ENCODE data around the gene MME. TPM values are rescaled to one million over a fixed set of nuclear protein-coding genes. Genes with fewer than 3 reads are reported as not detected.

The MME gene
- total RNA-seq, 2 donors from 2014 or later = 30.2 to 31.9 TPM

GRCh38 chr3:155173771-155174170 lies 93.7 kb downstream of the MME start:
- Mint-ChIP-seq H3K4me1 (peaks cover under 1% of the 10 kb centered on the region), H3K9me3 (no peaks in the 10 kb centered on the region), H3K36me3 (ENCODE audit: low read depth) (peaks cover 40% of the 10 kb centered on the region), H3K27me3 (ENCODE audit: insufficient read depth) (no peaks in the 10 kb centered on the region), H3K4me3 (no peak overlapping the region), H3K27ac (no peak overlapping the region)
- no peak for TF ChIP-seq CTCF (conservative IDR thresholded peaks at IDR 0.05)
- H3K9me3 ChIP-seq (ENCODE audit: control insufficient read depth, low read length) = no peaks in the 10 kb centered on the region
- H3K36me3 ChIP-seq (ENCODE audit: control insufficient read depth, insufficient read depth, low read length) = peaks cover 39% of the 10 kb centered on the region
- peaks cover 2% of the 10 kb centered on the region for H3K4me1 ChIP-seq (ENCODE audit: control insufficient read depth, insufficient read depth, low read length)
- H3K4me3 ChIP-seq (ENCODE audit: low read length) = no peak overlapping the region
- no peak for DNase-seq
- no peak overlapping the region for H3K9ac ChIP-seq (ENCODE audit: extremely low read depth, low read length, poor library complexity, severe bottlenecking)
- no peak overlapping the region for H3K27ac ChIP-seq (ENCODE audit: low read depth, low read length)
- WGBS, 2 experiments (ENCODE audit: insufficient coverage in 1 of 2, insufficient read length in 1 of 2) = 83 to 100% methylated on average over 1 of the region's 1 CpG
- H3K27me3 ChIP-seq (ENCODE audit: control insufficient read depth, insufficient read depth, low read length, poor library complexity, severe bottlenecking) = no peaks in the 10 kb centered on the region

DNA sequence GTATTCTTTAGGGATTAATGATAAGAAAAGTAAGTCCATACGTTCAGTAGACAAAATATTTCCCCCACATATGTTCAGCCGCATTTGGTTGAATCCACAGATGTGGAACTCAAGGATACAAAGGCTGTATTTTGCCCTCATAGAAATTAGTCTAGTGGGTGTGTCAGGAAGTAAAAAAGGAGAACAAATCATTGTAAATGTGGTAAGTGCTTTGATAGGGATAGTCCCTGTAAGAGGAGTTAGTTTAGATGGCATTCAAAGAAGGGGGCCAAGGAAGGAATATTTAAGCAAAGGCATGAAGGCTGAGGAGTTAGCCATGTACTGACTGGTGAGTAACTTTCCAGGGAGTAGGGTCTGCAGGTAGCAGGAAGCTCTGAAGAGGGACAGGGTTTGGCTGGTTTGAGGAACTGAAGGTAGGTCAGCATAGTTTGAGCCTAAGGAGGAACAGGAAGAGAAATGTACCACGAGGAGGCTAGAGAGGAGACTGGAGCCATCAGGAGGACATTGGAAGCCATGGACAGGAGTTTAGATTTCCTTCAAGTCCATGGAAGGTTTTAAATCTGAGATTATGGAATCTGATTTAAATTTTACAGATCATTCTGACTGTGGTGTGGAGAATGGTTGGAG lies 98.8 kb downstream of the MME start:
- Histone ChIP-seq H3K36me3 (ENCODE audit: control insufficient read depth, insufficient read depth, low read length) (no peaks in the 10 kb centered on the region), H3K27ac (ENCODE audit: low read depth, low read length) (no peak overlapping the region), H3K4me3 (ENCODE audit: low read length) (no peak overlapping the region), H3K9me3 (ENCODE audit: control insufficient read depth, low read length) (no peaks in the 10 kb centered on the region), H3K27me3 (ENCODE audit: control insufficient read depth, insufficient read depth, low read length, poor library complexity, severe bottlenecking) (no peaks in the 10 kb centered on the region), H3K9ac (ENCODE audit: extremely low read depth, low read length, poor library complexity, severe bottlenecking) (no peak overlapping the region), H3K4me1 (ENCODE audit: control insufficient read depth, insufficient read depth, low read length) (peaks cover 2% of the 10 kb centered on the region)
- Mint-ChIP-seq H3K4me1 (peaks cover 7% of the 10 kb centered on the region), H3K4me3 (no peak overlapping the region), H3K27ac (no peak overlapping the region), H3K27me3 (ENCODE audit: insufficient read depth) (no peaks in the 10 kb centered on the region), H3K36me3 (ENCODE audit: low read depth) (peaks cover 9% of the 10 kb centered on the region), H3K9me3 (no peaks in the 10 kb centered on the region)
- TF ChIP-seq CTCF (conservative IDR thresholded peaks at IDR 0.05) = no peak
- DNase-seq = no peak
- 89 to 92% methylated on average over 1 to 3 of the region's 3 CpGs for WGBS, 2 experiments (ENCODE audit: insufficient coverage in 1 of 2, insufficient read length in 1 of 2)

GRCh38 chr3:155179437-155179827 lies 99.3 kb downstream of the MME start:
- 100% methylated on average over 1 of the region's 2 CpGs; no CpG with 5 or more reads in 1 of the 2 experiments for WGBS, 2 experiments (ENCODE audit: insufficient coverage in 1 of 2, insufficient read length in 1 of 2)
- no peak for DNase-seq
- H3K4me3 Mint-ChIP-seq = no peak overlapping the region

More at GRCh38 chr3:155179437-155179827, 99.3 kb downstream of the MME start:
- H3K36me3 Mint-ChIP-seq (ENCODE audit: low read depth) = peaks cover 9% of the 10 kb centered on the region
- H3K27ac Mint-ChIP-seq = no peak overlapping the region
- TF ChIP-seq CTCF (conservative IDR thresholded peaks at IDR 0.05) = no peak
- peaks cover 7% of the 10 kb centered on the region for H3K4me1 Mint-ChIP-seq
- Histone ChIP-seq H3K9me3 (ENCODE audit: control insufficient read depth, low read length) (no peaks in the 10 kb centered on the region), H3K36me3 (ENCODE audit: control insufficient read depth, insufficient read depth, low read length) (no peaks in the 10 kb centered on the region), H3K27me3 (ENCODE audit: control insufficient read depth, insufficient read depth, low read length, poor library complexity, severe bottlenecking) (no peaks in the 10 kb centered on the region), H3K27ac (ENCODE audit: low read depth, low read length) (no peak overlapping the region), H3K4me3 (ENCODE audit: low read length) (no peak overlapping the region), H3K9ac (ENCODE audit: extremely low read depth, low read length, poor library complexity, severe bottlenecking) (no peak overlapping the region), H3K4me1 (ENCODE audit: control insufficient read depth, insufficient read depth, low read length) (peaks cover 2% of the 10 kb centered on the region)
- H3K27me3 Mint-ChIP-seq (ENCODE audit: insufficient read depth) = no peaks in the 10 kb centered on the region
- no peaks in the 10 kb centered on the region for H3K9me3 Mint-ChIP-seq
